GM04504 (cell line): Measurements from ENCODE around the gene INPP5F.
"Not testable (repeated sequence)": the region's sequence is repeated elsewhere in the genome, so short reads cannot be mapped to it uniquely, and the experiment has no call there.

Experiments
- DNase-seq: peaks from one replicate; pipeline ENCODE4 v3.0.0-alpha.2; 2012; ENCODE audit warnings: low read depth

INPP5F gene

DNA sequence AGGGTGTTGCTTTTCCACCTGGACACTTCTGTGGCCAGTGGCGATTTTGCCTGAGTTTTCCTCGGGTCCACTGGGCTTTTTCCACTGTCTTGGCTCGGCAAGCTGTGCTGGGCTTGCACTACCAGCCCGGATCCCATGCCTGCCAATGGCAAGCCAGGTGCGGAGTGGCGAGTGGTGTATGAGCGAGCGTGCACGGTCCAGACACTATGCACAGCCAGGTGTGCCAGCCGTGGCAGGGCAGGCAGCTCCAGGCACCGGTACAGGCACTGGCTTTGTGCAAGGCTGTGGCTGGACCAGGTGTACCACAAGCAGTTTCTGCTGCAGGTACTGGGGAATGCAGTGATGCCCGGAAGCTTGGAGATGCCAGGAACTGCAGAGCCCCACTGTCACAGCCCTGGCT is 22.1 kb downstream of the INPP5F start:
- DNase-seq: no peak

DNA sequence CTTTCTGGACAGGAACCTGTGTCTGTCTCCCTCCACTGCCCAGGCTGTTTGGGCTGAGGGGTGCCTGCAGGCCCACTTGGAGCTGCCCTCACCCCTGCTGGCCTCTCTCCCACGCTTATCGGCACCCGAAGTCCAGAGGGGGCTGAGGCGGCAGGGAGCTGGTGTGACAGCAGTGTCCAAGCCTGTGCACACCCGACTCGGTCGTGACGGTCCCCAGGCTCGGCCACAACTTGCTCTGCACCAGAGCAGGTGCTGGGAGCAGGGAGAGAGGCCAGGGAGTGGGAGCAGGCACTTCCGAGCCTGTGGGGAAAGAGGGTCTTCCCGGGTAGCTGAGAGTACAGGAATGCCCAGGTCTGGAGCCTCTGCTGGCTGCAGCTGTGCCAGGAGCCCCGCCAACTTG is 23.0 kb downstream of the INPP5F start:
- no peak for DNase-seq

DNA sequence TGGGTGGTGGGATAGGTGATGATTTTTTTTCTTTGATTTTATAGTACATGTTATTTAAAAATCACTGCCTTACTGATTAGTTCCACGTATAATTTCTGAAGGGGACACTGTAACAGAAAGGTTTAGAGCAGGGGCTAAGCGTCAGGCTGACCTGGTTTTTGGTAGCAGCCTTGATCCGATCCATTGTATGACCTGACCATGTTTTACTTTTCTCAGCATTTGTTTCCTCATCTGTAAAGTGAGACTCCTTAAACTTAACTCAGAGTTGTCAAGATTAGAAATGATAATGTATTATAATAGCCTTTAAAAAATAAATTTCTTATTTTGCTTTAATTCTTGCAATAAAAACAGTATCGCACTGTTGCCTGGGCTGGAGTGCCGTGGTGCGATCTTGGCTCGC is 23.6 kb downstream of the INPP5F start:
- no peak for DNase-seq

- peak; percentile 68 for DNase-seq
Observed at GRCh38 chr10:119750391-119751230, 24.8 kb downstream of the INPP5F start.

- no peak for DNase-seq
Observed at GRCh38 chr10:119753309-119753708, 27.5 kb downstream of the INPP5F start.

GRCh38 chr10:119754085-119754484 is 28.2 kb downstream of the INPP5F start:
- no peak for DNase-seq

DNA sequence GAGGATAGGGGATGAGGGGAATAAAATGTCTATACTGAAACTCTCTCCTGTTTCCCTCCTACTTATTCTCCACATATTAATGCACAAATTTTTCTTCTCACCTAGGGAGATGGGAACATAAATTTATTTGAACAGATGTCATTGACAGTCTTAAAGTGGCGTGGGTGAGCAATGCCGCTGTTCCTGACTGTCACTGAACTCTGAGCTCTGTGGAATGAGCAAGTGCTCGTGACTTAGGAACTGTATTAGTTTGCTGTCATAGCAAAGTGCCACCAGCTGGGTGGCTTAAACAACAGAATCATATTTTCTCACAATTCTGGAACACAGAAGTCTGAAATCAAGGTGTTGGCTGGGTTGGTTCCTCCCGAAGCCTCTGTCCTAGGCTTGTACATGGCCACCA is 29.1 kb downstream of the INPP5F start:
- no peak for DNase-seq

DNA sequence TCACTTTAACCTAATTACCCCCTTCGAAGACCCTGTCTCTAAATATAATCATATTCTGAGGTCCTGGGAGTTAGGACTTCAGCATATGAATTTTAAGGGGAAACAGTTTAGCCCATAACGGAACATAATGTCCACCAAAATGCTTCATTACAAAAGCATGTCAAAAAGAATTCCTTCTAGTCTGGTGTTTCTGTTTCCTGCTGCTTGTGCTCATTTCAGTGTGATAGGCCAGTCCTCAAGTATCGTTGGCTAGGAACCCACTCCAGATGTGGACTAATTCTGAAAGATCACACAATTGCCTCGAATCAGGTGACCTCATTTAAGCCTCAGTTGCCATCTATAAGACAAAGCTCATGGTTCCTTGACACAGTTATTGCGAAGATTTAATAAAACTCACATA is 29.6 kb downstream of the INPP5F start:
- no peak for DNase-seq

DNA sequence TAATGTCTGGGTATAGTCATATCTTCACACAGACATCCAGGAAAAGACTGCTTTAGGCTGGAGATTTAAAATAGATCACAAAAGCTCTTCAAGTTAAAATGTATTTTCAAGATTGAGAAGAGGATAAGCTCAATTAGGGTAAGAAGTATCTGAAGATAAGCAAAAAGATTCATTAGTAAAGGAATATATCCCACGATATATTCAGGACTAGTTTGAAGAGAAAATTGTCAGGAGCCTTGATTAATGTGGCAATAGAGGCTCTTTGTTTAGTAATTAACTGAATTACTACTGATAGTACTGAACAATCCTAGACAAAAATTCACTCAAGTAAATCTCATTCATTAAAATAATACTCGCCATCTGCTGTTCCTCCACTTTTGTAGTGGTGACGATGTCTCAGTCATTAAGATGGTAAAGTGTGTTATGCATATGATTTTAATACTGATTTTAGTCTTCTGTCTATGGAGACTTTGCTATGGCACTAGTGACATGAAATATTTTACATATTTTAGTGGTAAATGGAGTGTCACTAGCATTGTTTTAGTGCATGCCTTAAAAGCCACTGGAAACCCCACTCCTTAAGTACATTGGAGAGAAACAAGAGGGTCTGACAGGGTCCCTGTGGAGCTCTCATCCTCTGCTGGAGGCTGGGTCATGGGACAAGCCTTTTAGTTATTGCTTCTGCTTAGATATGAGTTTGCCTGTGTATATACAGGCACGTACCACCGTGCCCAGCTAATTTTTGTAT is 32.8 kb downstream of the INPP5F start:
- no peak for DNase-seq

GRCh38 chr10:119759832-119760231 is 34.0 kb downstream of the INPP5F start:
- no peak for DNase-seq

DNA sequence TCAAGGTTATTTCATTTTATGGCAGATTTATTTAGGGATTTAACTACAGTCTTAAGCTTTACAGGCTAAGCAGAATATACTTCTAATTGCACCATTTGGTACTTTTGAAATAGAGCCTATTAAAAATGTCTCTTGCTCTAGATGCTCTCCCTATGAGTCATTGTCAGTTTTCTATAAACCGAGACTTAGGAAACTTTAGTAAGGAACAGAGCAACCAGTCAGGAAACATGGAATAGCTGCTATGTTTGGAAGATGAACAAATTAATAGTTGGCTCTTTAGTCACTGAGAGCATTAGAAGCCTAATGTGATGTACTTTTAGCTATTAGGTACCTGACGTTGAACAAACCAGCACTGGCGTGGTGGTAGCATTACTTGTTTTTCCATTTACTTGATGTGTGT is 35.3 kb downstream of the INPP5F start:
- DNase-seq: peak; percentile 69

- no peak for DNase-seq
Observed at GRCh38 chr10:119762035-119762434, 36.2 kb downstream of the INPP5F start.

DNA sequence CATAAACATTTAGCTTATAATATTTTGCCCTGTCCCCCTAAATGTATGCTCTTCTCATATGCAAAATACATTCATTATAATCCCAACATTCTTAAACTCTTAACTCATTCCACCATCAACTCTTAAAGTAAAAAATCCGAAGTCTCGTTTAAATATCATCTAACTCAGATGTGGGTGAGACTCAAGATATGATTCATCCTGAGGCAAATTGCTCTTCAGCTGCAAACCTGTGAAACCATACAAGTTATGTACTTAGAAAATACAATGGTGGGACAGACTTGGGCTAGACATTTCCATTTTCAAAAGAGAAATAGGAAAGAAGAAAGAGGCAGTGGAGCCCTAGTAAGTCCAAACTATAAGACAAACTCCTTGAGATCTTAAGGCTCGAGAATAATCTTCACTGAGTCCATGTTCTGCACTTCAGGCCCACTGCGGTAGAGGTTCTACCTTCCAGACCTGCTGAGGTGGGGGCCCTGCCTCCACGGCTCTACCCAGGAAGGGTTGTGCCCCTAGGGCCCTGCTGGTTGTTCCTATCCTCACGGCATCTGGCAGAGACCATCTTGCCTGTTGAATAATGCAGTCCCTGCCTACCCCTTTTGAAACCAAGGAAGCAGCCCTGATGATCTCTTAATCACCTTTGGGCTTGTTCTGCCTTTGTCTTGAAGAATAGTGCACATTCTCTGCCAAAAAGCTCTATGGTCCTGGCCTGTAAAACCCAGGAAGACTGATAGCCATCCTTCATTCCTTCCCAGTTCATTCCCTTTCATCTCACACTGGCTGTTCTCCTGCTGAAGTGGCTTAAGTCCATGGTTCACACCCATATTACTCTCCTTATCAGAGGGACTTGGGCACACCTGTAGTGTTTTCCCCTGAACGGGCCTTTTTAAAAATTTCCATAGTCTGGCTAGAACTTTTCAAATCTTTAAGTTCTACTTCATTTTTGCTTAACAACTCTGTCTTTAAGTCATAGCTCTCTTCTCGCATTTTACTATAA is 37.3 kb downstream of the INPP5F start:
- no peak for DNase-seq

- no peak for DNase-seq
Observed at GRCh38 chr10:119768455-119769094, 42.7 kb downstream of the INPP5F start.

- peak; percentile 38 for DNase-seq
Observed at GRCh38 chr10:119769886-119770285, 44.0 kb downstream of the INPP5F start.

DNA sequence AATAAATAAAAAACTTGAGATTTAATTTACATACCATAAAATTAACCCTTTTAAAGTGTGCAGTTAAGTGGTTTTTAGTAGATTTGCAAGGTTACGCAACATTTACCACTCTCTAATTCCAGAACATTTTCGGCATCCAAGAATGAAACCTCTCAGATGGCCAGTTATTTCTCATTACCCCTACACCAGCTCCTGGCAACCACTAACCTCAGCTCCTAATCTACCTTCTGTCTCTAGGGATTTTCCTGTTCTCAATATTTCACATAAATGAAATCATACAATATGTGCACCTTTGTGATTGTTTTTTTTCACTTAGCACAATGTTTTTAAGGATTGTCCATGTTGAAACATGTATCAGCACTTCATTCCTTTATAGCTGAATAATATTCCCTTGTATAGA is 45.1 kb downstream of the INPP5F start:
- DNase-seq: no peak

DNA sequence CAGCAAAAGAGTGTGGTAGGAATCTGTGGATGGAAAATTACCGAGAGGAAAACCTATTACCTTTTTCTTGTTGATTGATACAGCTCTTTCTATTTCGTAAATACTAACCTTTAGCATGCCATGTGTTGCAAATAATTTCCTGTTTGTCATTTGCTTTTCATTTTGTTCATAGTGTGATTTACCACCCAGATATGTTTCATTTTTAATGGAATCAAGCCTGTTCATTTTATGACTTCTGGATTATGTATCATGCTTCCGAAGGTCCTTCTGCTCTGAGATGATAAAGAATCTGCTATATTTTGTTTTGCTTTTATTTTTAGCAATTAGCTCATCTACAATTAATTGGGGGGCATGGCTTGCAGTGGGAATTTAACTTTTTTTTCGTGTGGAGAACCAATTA is 46.5 kb downstream of the INPP5F start:
- DNase-seq: no peak

DNA sequence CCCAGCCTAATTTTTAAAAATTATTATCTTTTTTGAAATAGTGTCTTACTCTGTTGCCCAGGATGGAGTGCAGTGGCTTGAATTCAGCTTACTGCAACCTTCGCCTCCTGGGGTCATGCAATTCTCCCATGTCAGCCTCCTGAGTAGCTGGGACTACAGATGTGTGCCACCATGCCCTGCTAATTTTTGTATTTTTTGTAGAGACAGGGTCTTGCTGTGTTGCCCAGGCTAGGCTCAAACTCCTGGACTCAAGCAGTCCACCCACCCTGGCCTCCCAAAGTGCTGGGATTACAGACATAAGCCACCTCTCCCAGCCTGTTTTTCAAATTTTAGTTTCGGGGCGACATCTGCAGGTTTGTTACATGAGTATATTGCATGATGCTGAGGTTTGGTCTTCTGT is 47.2 kb downstream of the INPP5F start:
- not testable (repeated sequence) for DNase-seq

- no peak for DNase-seq
Observed at GRCh38 chr10:119775529-119775928, 49.7 kb downstream of the INPP5F start.

DNA sequence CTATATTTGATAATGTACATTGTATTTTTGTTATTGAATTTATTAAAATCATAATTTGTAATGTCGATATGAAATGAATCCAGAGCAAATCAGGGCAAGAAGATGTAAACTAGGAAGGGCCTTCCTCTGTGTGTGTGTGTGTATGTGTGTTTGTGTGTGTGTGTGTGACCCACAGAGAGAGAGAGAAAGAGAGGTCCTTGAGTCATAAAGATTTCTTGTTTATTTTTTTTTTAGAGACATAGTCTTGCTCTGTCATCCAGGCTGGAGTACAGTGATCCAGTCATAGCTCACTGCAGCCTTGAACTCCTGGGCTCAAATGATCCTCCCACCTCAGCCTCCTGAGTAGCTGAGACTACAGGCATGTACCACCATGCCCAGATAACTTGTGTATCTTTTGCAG is 50.7 kb downstream of the INPP5F start:
- DNase-seq: no peak

- no peak for DNase-seq
Observed at GRCh38 chr10:119777686-119778085, 51.8 kb downstream of the INPP5F start.
